Measurements from ENCODE around the gene CCDC9B.

CCDC9B gene

GRCh38 chr15:40334941-40335795, 5.6 kb downstream of the CCDC9B start:
- H3K4me3 ChIP-seq (replicated peaks; ENCODE audit: insufficient read depth, low read length), result no peak overlapping the region
- TF ChIP-seq REST (IDR thresholded peaks at IDR 0.05; ENCODE audit: insufficient replicate concordance, low read depth) (no peak), GABPA (IDR thresholded peaks at IDR 0.05; ENCODE audit: low read depth) (no peak), CTCF (IDR thresholded peaks at IDR 0.05; ENCODE audit: insufficient read depth, low read length) (no peak), SPI1 (IDR thresholded peaks at IDR 0.05; ENCODE audit: borderline replicate concordance, low read depth) (no peak), POLR2AphosphoS5 (IDR thresholded peaks at IDR 0.05; ENCODE audit: low read depth) (no peak)
- DNase-seq (ENCODE audit: low read depth in 1 of 2, low spot score in 1 of 2), result peak in 1 of 2 experiments; percentile 72
- H3K27me3 ChIP-seq (ENCODE audit: insufficient read depth, poor library complexity, severe bottlenecking), result no peaks in the 10 kb centered on the region
- H3K27ac ChIP-seq (replicated peaks), result peak overlapping the region; percentile 85

GRCh38 chr15:40334541-40334940, 6.2 kb downstream of the CCDC9B start:
- H3K27ac ChIP-seq (replicated peaks), result peak overlapping the region; percentile 85
- TF ChIP-seq REST (IDR thresholded peaks at IDR 0.05; ENCODE audit: insufficient replicate concordance, low read depth) (no peak), POLR2AphosphoS5 (IDR thresholded peaks at IDR 0.05; ENCODE audit: low read depth) (no peak), GABPA (IDR thresholded peaks at IDR 0.05; ENCODE audit: low read depth) (no peak), CTCF (IDR thresholded peaks at IDR 0.05; ENCODE audit: insufficient read depth, low read length) (no peak), SPI1 (IDR thresholded peaks at IDR 0.05; ENCODE audit: borderline replicate concordance, low read depth) (no peak)

GRCh38 chr15:40333922-40334492, 6.7 kb downstream of the CCDC9B start:
- Histone ChIP-seq H3K27ac (replicated peaks) (peak overlapping the region; percentile 85), H3K27me3 (ENCODE audit: insufficient read depth, poor library complexity, severe bottlenecking) (no peaks in the 10 kb centered on the region), H3K4me3 (replicated peaks; ENCODE audit: insufficient read depth, low read length) (peak overlapping the region; percentile 39)
- peak; percentile 99 for TF ChIP-seq SPI1 (IDR thresholded peaks at IDR 0.05; ENCODE audit: borderline replicate concordance, low read depth)
- no peak for TF ChIP-seq GABPA (IDR thresholded peaks at IDR 0.05; ENCODE audit: low read depth)
- TF ChIP-seq CTCF (IDR thresholded peaks at IDR 0.05; ENCODE audit: insufficient read depth, low read length), result no peak
- TF ChIP-seq POLR2AphosphoS5 (IDR thresholded peaks at IDR 0.05; ENCODE audit: low read depth), result peak; percentile 58
- TF ChIP-seq REST (IDR thresholded peaks at IDR 0.05; ENCODE audit: insufficient replicate concordance, low read depth), result no peak
- DNase-seq (ENCODE audit: low read depth in 1 of 2, low spot score in 1 of 2), result peak; percentile 84 to 95

More at GRCh38 chr15:40334541-40334940, 6.2 kb downstream of the CCDC9B start:
- no peaks in the 10 kb centered on the region for H3K27me3 ChIP-seq (ENCODE audit: insufficient read depth, poor library complexity, severe bottlenecking)
- no peak for DNase-seq (ENCODE audit: low read depth in 1 of 2, low spot score in 1 of 2)
- no peak overlapping the region for H3K4me3 ChIP-seq (replicated peaks; ENCODE audit: insufficient read depth, low read length)

Measured in HL-60 (cell line).